Measurements from ENCODE around the gene LYZL4.
A peak's percentile ranks its signal among the peaks of the same experiment; 100 is the strongest.

LYZL4 gene, protein sequence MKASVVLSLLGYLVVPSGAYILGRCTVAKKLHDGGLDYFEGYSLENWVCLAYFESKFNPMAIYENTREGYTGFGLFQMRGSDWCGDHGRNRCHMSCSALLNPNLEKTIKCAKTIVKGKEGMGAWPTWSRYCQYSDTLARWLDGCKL

DNA sequence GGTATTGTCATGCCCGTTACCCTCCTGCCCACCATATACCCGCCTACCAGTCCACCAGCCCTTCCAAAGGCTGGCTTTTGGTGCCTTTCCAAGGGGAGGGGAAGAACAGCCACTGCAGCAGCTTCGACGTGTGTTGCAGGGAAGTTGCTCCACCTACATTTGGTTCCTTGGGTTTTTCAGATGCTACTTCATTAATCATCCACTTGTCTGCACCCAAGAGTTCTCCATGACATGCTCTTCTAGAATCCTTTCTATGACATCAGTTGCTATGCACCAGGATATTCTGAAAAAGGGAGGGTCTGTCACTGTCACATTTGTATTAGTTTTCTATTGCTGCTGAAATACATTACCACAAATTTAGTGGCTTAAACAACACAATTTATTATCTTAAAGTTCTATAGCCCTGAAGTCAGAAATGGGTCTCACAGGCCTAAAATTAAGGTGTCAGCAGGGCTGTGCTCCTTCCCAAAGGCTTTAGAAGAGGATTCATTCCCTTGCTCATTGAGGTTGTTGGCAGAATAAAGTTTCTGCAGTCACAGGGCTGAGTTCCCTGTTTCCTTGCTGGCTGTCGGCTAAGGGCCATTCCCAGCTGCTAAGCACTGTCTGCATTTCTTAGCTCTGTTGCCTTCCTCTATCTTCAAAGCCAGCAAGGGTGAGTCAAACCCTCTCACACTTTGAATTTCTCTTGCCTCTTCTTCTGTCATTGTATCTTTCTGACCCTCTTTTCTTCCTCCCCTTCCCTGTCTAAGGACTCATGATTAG lies at the start of gene LYZL4:
Gene LYZL4 (minus strand): TSS at position 241 of the 762 bp plus-strand sequence. CDS start 3,359 bp downstream, outside the sequence.
- DNase-seq (ENCODE audit: low read depth in 2 of 2), result no peak

GRCh38 chr3:42459151-42459550 lies 48.7 kb upstream of the LYZL4 start:
- DNase-seq (ENCODE audit: low read depth in 2 of 2), result no peak

DNA sequence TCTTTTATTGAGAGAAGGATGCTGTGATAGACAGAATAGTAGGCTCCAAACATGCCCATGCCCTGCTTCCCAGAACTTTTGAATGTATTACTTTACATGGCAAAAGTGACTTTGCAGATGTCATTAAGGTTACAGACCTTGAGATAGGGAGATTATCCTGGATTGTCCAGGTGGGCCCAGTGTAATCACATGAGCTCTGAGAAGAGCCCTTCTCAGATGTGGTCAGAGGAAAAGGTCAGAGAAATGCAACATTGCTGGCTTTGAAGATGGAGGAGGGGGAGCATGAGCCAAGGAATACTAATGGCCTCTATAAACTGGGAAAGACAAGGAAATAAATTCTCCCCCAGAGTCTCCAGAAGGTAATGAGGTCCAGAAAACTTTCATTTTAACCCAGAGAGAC lies 45.8 kb upstream of the LYZL4 start:
- DNase-seq (ENCODE audit: low read depth in 2 of 2), result no peak

- no peak for DNase-seq (ENCODE audit: low read depth in 2 of 2)
Measured at GRCh38 chr3:42451546-42452230, 41.3 kb upstream of the LYZL4 start.

- DNase-seq (ENCODE audit: low read depth in 2 of 2), result no peak
Measured at GRCh38 chr3:42451116-42451515, 40.7 kb upstream of the LYZL4 start.

DNA sequence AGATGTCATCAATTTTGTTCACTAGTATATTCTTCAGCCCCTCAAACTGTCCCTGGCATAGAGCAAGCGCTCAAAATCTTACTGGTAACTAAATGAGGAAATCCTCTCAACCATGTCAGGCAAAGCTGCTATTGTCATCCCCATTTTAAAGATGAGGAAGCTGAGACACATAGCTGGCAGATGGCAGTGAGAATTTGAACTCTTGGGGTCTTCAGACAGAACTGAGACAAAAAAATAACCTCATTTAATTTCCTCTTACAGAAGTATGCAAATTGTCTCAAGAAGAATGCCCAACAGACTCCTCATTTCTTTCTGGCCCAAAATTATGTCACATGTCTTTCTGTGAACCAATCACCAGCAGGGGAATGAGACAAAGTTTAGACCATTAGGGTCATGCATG lies 40.2 kb upstream of the LYZL4 start:
- no peak for DNase-seq (ENCODE audit: low read depth in 2 of 2)

GRCh38 chr3:42447481-42447880 lies 37.1 kb upstream of the LYZL4 start:
- no peak for DNase-seq (ENCODE audit: low read depth in 2 of 2)

DNA sequence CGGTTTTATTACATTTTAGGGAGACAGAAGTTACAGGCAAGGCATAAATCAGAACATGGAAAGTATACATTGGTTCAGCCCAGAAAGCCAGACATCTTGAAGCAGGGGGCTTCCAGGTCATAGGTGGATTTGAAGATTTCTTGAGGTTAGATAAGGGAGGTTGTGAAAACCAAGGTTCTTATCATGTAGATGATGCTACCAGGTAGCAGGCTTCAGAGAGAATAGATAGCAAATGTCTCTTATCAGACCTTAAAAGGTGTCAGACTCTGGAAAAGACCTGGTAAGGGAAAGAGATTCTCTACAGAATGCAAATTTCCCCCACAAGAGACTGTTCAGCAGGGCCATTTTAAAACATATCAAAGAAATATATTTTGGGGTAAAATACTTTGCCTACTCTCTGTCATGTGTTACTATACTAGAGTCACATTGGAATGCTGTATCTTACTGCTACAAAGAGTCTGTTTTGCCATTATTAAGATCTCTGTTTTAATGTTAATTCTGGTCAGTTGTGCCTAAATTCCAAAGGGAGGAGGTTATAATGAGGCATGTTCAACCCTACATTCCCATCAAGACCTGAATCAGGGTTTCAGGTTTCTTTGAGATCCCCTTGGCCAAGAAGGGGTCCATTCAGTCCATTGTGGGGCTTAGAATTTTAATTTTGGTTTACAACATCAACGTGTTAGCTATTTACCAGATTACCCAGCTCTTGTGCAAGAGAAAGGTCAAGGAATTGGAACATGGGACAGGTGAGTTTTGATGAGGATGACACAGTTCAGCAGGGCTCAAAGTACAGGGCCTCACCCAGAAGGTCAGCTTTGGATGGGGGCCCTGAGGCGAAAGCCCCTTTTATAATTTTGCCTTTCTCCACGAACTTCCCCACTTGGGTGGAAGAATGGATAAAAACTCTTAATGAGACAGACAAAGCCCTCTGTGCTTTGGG lies 36.0 kb upstream of the LYZL4 start:
- no peak for DNase-seq (ENCODE audit: low read depth in 2 of 2)

- DNase-seq (ENCODE audit: low read depth in 2 of 2), result peak; percentile 54 to 66
Measured at GRCh38 chr3:42443819-42444436, 33.5 kb upstream of the LYZL4 start.

DNA sequence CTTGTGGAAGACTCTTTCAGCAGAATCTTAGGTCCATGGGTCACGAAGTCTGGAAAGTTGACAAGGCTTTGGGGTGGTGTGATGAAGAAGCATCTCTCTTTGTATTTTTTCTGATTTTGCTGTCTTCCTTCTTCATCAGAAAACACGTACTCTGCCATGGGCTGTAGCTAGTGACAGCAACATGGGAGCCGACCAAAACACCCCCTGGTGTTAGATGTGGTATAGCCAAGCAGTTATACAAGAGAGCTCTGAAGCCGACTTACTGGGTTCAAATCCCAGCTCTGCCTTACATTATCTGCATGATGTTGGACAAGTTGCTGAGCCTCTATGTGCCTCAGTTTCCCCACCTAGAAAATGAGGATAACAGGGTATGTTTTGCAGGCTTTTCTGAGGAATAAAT lies 32.9 kb upstream of the LYZL4 start:
- no peak for DNase-seq (ENCODE audit: low read depth in 2 of 2)

DNA sequence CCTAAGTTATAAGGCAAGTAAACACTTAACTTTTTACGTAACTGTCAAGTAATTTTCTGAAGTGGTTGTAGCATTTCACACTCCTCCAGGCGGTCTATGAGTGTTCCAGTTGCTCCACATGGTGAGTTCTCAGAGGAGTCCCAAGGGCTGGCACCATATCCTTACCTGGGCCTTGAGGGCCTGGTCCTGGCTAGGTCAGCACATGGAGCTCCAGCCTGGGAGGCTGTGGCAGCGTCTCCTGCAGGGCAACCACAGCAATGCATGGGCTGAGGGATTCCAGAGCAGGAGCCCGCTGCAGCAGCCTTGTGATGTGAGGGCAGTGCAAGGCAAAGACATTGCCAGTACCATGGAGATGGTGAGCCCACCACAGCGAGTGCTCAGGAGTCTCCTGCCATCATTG lies 32.2 kb upstream of the LYZL4 start:
- no peak for DNase-seq (ENCODE audit: low read depth in 2 of 2)

DNA sequence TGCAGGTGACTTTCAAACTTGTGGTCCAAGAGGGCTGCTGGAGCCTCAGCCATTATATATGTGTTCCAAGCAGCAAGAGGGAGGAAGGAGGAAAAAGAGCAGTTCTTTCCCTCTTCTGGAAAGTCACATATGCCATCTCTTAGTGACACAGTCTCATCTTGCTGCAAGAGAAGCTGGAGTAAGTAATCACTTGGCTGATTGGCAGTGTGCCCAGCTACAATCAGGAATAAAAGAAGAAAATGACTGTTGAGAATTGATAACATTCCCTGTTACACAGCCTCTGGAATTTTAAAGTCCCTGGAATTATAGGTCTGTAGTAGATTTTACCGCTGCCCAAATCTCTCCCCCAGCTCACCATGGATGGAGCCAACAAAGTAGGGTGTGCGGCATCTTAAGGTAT lies 31.4 kb upstream of the LYZL4 start:
- no peak for DNase-seq (ENCODE audit: low read depth in 2 of 2)

- no peak for DNase-seq (ENCODE audit: low read depth in 2 of 2)
Measured at GRCh38 chr3:42440924-42441323, 30.5 kb upstream of the LYZL4 start.

- DNase-seq (ENCODE audit: low read depth in 2 of 2), result no peak
Measured at GRCh38 chr3:42439261-42440115, 29.1 kb upstream of the LYZL4 start.

- no peak for DNase-seq (ENCODE audit: low read depth in 2 of 2)
Measured at GRCh38 chr3:42438758-42439157, 28.3 kb upstream of the LYZL4 start.

- DNase-seq (ENCODE audit: low read depth in 2 of 2), result no peak
Measured at GRCh38 chr3:42438193-42438592, 27.8 kb upstream of the LYZL4 start.

GRCh38 chr3:42434777-42435380 lies 24.5 kb upstream of the LYZL4 start:
- no peak for DNase-seq (ENCODE audit: low read depth in 2 of 2)

DNA sequence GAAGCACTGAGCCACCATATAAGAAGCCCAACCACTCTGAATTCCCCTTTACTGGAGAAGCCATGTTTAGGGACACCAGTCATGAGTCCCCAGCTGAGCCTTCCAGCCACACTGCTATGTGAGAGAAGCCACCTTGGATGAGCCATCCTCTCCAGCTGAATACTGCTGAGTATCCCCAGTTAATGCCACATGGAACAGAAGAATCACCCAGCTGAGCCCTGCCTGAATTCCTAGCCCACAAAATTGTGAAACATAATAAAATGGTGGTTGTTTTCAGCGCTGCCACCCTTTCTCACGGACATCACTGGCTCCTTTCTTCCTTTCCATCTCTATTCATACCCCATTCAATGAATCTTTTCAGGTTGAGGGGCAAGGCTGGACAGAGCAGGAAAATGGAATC lies 22.1 kb upstream of the LYZL4 start:
- DNase-seq (ENCODE audit: low read depth in 2 of 2), result no peak

DNA sequence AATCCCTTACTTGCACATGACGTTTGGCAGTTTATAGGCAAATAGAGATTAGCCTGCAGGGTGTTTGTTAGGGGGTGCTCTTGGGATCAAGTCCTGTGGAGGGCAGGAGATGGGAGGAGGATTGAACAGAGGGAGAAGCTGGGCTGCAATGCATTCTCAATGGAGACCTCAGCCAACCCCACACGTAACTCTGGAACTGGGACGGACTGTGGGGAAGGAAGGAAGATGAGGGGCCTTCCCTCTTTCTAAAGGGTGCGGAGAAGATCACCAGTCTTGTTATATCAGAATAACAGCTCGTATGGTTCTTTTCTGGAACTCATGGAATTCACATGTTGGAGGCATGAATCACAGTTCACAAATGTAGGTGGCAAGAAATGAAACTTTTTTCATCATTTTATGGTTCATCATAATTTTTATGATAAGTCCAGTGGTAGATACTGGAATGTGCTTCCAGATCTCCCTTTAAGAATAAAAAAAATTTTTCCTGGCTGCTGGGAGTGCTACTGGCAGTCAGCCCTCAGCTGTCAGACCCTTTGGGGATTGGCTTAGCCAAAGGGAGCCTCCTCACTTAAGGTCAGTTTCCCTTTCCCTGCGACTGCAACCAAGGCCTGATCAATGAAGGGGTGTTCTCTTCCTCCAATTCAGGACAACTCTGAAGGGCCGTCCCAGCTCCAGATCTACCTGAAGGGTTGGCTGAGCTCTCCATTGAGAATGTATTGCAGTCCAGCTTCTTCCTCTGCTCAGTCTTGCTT lies 20.5 kb upstream of the LYZL4 start:
- DNase-seq (ENCODE audit: low read depth in 2 of 2), result no peak

Measured in stimulated activated CD4-positive, alpha-beta T cell treated with anti-CD3 and anti-CD28 coated beads, Interleukin-1b, Interleukin-23, amount 100 ng/mL, for 1 hour (primary cell).